A549 (cell line): ENCODE measurements around the gene GRHL3. TPM values are rescaled to one million over a fixed set of nuclear protein-coding genes. Genes with fewer than 3 reads are reported as not detected.

Experiments used
- ATAC-seq, 2 experiments: fragments of 200-7000 bp in 1 of 2; fragments of >200 bp in 1 of 2; cut with Nextera tagmentation in 1 of 2; cut with Tn5 transposase in 1 of 2; 3 replicates each; pipeline versions ENCODE4 v1.8.0 to v1.9.1; 2018 to 2020; ENCODE audit warnings: mild to moderate bottlenecking in 1 of 2, moderate library complexity in 1 of 2
- CTCF ChIA-PET: fragments of 300-600 bp; sonication (Branson Sonifier 250); formaldehyde crosslinking; extraction: SDS; loops from one replicate; lab custom pipeline; 2021; ENCODE audit warnings: antibody characterized with exemption, inconsistent platforms; lab: Yijun Ruan, JAX
- POLR2A ChIA-PET: fragments of 350-600 bp; formaldehyde crosslinking; extraction: SDS; loops from one replicate; lab custom pipeline; 2021; ENCODE audit warnings: antibody characterized with exemption, inconsistent platforms; lab: Yijun Ruan, JAX
- DNase-seq, 2 experiments: peaks; one replicate each; pipeline versions ENCODE4 v3.0.0 to v3.0.0-alpha.2; 2011 to 2016; ENCODE audit warnings: low read depth in 1 of 2, low spot score in 1 of 2
- FAIRE-seq: peaks from 2 replicates; lab custom pipeline; 2011; peaks lifted over from hg19 to GRCh38; lab: Jason Lieb, UNC
- H3K27ac ChIP-seq, 2 experiments: fragments of >200 bp; sonication (Bioruptor Twin); formaldehyde crosslinking; 3 replicates each; pipeline ENCODE4 v1.5.1; 2016 to 2017
- H3K4me1 ChIP-seq: fragments of >200 bp; sonication (Bioruptor Twin); formaldehyde crosslinking; 3 replicates; pipeline ENCODE4 v1.6.1; 2016
- H3K4me2 ChIP-seq: fragments of >200 bp; sonication (Bioruptor Twin); formaldehyde crosslinking; 3 replicates; pipeline ENCODE4 v1.6.1; 2016
- H3K4me3 ChIP-seq: fragments of >200 bp; sonication (Bioruptor Twin); formaldehyde crosslinking; 3 replicates; pipeline ENCODE4 v1.5.1; 2016
- H3K9me3 ChIP-seq: fragments of >200 bp; sonication (Bioruptor Twin); formaldehyde crosslinking; 3 replicates; pipeline ENCODE4 v1.6.1; 2016
- ATOH8 ChIP-seq: fragments of 250-450 bp; sonication (Bioruptor Pico); IDR thresholded peaks from 2 replicates; pipeline ENCODE4 v1.5.0; 2020; ENCODE audit warnings: low read depth, mild to moderate bottlenecking, moderate library complexity
- CBX8 ChIP-seq: fragments of 200-600 bp; sonication (generic); IDR thresholded peaks from 2 replicates; pipeline ENCODE4 v1.6.1; 2016
- CEBPB ChIP-seq, 2 experiments: fragments of >200 bp in 1 of 2; sonication (Bioruptor Twin) in 1 of 2; formaldehyde crosslinking in 1 of 2; IDR thresholded peaks; 2 replicates each; pipeline ENCODE4 v1.6.1; 2012 to 2016
- CHD2 ChIP-seq: fragments of 150-350 bp; IDR thresholded peaks from 2 replicates; pipeline ENCODE4 v1.6.1; 2014; ENCODE audit warnings: low read length; ENCODE audit not compliant: partially characterized antibody
- CHD4 ChIP-seq: fragments of 200-600 bp; sonication (generic); IDR thresholded peaks from 2 replicates; pipeline ENCODE4 v1.6.1; 2016; ENCODE audit warnings: antibody characterized with exemption, mild to moderate bottlenecking, borderline replicate concordance
- EHF ChIP-seq: fragments of 250-450 bp; sonication (Bioruptor Pico); IDR thresholded peaks from 2 replicates; pipeline ENCODE4 v1.5.0; 2020; ENCODE audit warnings: mild to moderate bottlenecking
- EHMT2 ChIP-seq: fragments of 200-600 bp; sonication (generic); IDR thresholded peaks from 2 replicates; pipeline ENCODE4 v1.6.1; 2016; ENCODE audit warnings: antibody characterized with exemption, low read depth, mild to moderate bottlenecking, moderate library complexity
- ELK1 ChIP-seq: fragments of 150-350 bp; IDR thresholded peaks from 2 replicates; pipeline ENCODE4 v1.6.1; 2014; ENCODE audit warnings: low read depth, mild to moderate bottlenecking, low read length
- ESRRA ChIP-seq: fragments of 150-350 bp; IDR thresholded peaks from 2 replicates; pipeline ENCODE4 v1.6.1; 2014; ENCODE audit warnings: mild to moderate bottlenecking, low read length, borderline replicate concordance
- FOSB ChIP-seq: fragments of 250-450 bp; sonication (Bioruptor Pico); IDR thresholded peaks from 2 replicates; pipeline ENCODE4 v1.5.0; 2020; ENCODE audit warnings: mild to moderate bottlenecking, moderate library complexity
- FOSL2 ChIP-seq, 2 experiments: fragments of 450-650 bp in 1 of 2; fragments of >200 bp in 1 of 2; sonication (Bioruptor Twin) in 1 of 2; formaldehyde crosslinking; IDR thresholded peaks; 2 replicates each; pipeline versions ENCODE4 v1.5.0 to v1.6.1; 2016 to 2020; ENCODE audit warnings: mild to moderate bottlenecking in 1 of 2, moderate library complexity in 1 of 2
- JUNB ChIP-seq: fragments of >200 bp; sonication (Bioruptor Twin); formaldehyde crosslinking; IDR thresholded peaks from 2 replicates; pipeline ENCODE4 v1.6.1; 2016
- KDM1A ChIP-seq: fragments of 200-600 bp; sonication (generic); IDR thresholded peaks from 2 replicates; pipeline ENCODE4 v1.6.1; 2016; ENCODE audit warnings: low read depth, mild to moderate bottlenecking
- MAX ChIP-seq: IDR thresholded peaks from 2 replicates; pipeline ENCODE4 v1.6.1; 2012
- MAZ ChIP-seq: fragments of 150-350 bp; IDR thresholded peaks from 2 replicates; pipeline ENCODE4 v1.6.1; 2014; ENCODE audit warnings: antibody characterized with exemption, low read depth, low read length, borderline replicate concordance
- NPAS2 ChIP-seq: fragments of 250-450 bp; sonication (Bioruptor Pico); IDR thresholded peaks from 2 replicates; pipeline ENCODE4 v1.8.0; 2022; ENCODE audit warnings: mild to moderate bottlenecking, moderate library complexity, borderline replicate concordance
- PHF8 ChIP-seq: fragments of 200-600 bp; sonication (generic); IDR thresholded peaks from 2 replicates; pipeline ENCODE4 v1.6.1; 2016; ENCODE audit warnings: low read depth, mild to moderate bottlenecking, antibody characterized with exemption, moderate library complexity, borderline replicate concordance
- SREBF2 ChIP-seq: fragments of 450-650 bp; IDR thresholded peaks from 2 replicates; pipeline ENCODE4 v1.6.1; 2014; ENCODE audit warnings: mild to moderate bottlenecking, moderate library complexity
- ZSCAN20 ChIP-seq: fragments of 250-450 bp; sonication (Bioruptor Pico); IDR thresholded peaks from 2 replicates; pipeline ENCODE4 v1.8.0; 2022; ENCODE audit warnings: mild to moderate bottlenecking, moderate library complexity
- WGBS: methylation state at CpG from one replicate; pipeline ENCODE4 v1.1.6; 2017; ENCODE audit errors: missing lambda C conversion rate; 5-methylcytosine and 5-hydroxymethylcytosine counted together
- polyA plus RNA-seq, 4 experiments: library from polyadenylated mRNA; depleted of rRNA in 3 of 4; stranded (reverse); fragments of >200 nt; fragmentation: RNase III in 1 of 4; extraction: RNeasy Plus Mini Kit Qiagen cat#74134 plus additional on column Dnase treatment in 1 of 4; gene quantifications; 2 replicates in 3 of 4; 3 replicates in 1 of 4; pipeline ENCODE4 v1.2.3, GENCODE V29; 2011 to 2017
- TF ChIP-seq, protein P1 (sequence below): fragments of 250-450 bp; sonication (Bioruptor Pico); IDR thresholded peaks from 2 replicates; pipeline ENCODE4 v1.5.0; 2021; ENCODE audit warnings: mild to moderate bottlenecking, moderate library complexity, borderline replicate concordance

The GRHL3 gene
- polyA plus RNA-seq, 2 of the 4 experiments (the other 2 are of a cell fraction), result 0.58 to 1.6 TPM

GRCh38 chr1:24392604-24392946 lies 73.4 kb downstream of the GRHL3 start (continued):
- TF ChIP-seq MAX (no peak), ZSCAN20 (CRISPR knock-in tag) (no peak), FOSB (CRISPR knock-in tag) (no peak), CBX8 (no peak), MAZ (no peak)
- TF ChIP-seq, all 56 proteins: peak for 0

GRCh38 chr1:24392982-24393650 lies 74.0 kb downstream of the GRHL3 start:
- no peak overlapping the region for H3K4me3 ChIP-seq
- peak overlapping the region; percentile 51 to 59; a peak in 5 of 6 replicates for H3K27ac ChIP-seq
- TF ChIP-seq CHD2 (no peak), CBX8 (no peak), SREBF2 (no peak), PHF8 (no peak)
- DNase-seq (no peak), ATAC-seq (no peak), FAIRE-seq (no peak)
- ChIA-PET POLR2A (interaction anchor here (0.9 to 2.1 kb wide), 5 partner anchors 16 to 243 kb away, joined by 3 to 10 read pairs (median 4); partner anchors contain the start of genes RCAN3 and STPG1), CTCF (interaction anchor here (0.6 to 23.6 kb wide), 34 partner anchors 10 to 592 kb away, joined by 3 to 748 read pairs (median 9); partner anchors contain the start of genes GALE, GRHL3, NIPAL3 and STPG1)
- peaks cover 45% of the 10 kb centered on the region for H3K4me1 ChIP-seq
- H3K9me3 ChIP-seq, result no peaks in the 10 kb centered on the region
- peak overlapping the region; percentile 61 for H3K4me2 ChIP-seq
- 86% methylated on average over 4 of the region's 4 CpGs for WGBS

GRCh38 chr1:24393892-24394291 lies 74.7 kb downstream of the GRHL3 start:
- peak; percentile 28 to 47 for DNase-seq
- H3K9me3 ChIP-seq, result no peaks in the 10 kb centered on the region
- CTCF ChIA-PET, result interaction anchor here (0.9 to 23.6 kb wide), 13 partner anchors 9 to 324 kb away, joined by 3 to 748 read pairs (median 30); partner anchors contain the start of genes NIPAL3 and STPG1
- POLR2A ChIA-PET, result interaction anchor here (0.6 to 1.4 kb wide), 5 partner anchors 16 to 243 kb away, joined by 3 to 4 read pairs (median 3); partner anchors contain the start of genes RCAN3 and STPG1
- 20% methylated on average over 6 of the region's 6 CpGs for WGBS
- H3K4me1 ChIP-seq, result peaks cover 41% of the 10 kb centered on the region
- TF ChIP-seq CHD4 (no peak), FOSL2 (IDR thresholded peaks at IDR 0.05) (no peak), FOSL2 (CRISPR knock-in tag; IDR thresholded peaks at IDR 0.05) (peak; percentile 34; the same call in 1 of the 2 replicates), ATOH8 (CRISPR knock-in tag) (no peak), KDM1A (no peak)
- TF ChIP-seq, all 56 proteins: peak for 1
- Histone ChIP-seq H3K4me3 (no peak overlapping the region), H3K27ac (peak overlapping the region; percentile 51 to 59), H3K4me2 (peak overlapping the region; percentile 61)
- FAIRE-seq, result no peak
- ATAC-seq, result peak; percentile 60 to 67; a peak in 5 of 6 replicates

DNA sequence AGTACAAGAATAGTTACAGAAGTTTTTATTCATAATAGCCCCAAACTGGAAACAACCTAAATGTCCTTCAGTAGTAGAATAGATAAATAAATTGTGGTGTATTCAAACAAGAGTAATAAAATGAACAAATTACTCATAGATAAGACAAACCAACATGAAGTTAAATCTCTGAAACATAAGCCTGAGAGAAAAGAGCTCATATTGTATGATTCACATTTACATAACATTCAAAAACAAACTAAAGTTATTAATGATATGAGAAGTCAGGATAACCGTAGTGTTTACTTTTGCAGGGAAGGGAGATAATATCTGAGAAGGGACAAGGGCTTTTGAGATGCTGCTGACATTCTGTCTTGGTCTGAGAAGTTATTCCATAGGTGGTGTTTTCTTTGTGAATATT lies 80.9 kb downstream of the GRHL3 start:
- 33% methylated on average over 1 of the region's 1 CpG for WGBS
- Histone ChIP-seq H3K4me3 (no peak overlapping the region), H3K9me3 (no peaks in the 10 kb centered on the region), H3K4me2 (no peak overlapping the region), H3K4me1 (no peaks in the 10 kb centered on the region), H3K27ac (no peak overlapping the region)
- DNase-seq, result no peak
- FAIRE-seq, result no peak
- ChIA-PET POLR2A (no interaction called here), CTCF (interaction anchor here (1.4 to 23.6 kb wide), 3 partner anchors 8 to 205 kb away, joined by 6 to 748 read pairs (median 48); no protein-coding TSS in a partner anchor)
- ATAC-seq, result no peak
- TF ChIP-seq JUNB (no peak), CEBPB (IDR thresholded peaks at IDR 0.05) (no peak), ELK1 (no peak), EHF (CRISPR knock-in tag) (no peak), ZSCAN20 (CRISPR knock-in tag) (no peak), NPAS2 (CRISPR knock-in tag) (no peak), ESRRA (no peak), EHMT2 (no peak)
- TF ChIP-seq, protein P1, sequence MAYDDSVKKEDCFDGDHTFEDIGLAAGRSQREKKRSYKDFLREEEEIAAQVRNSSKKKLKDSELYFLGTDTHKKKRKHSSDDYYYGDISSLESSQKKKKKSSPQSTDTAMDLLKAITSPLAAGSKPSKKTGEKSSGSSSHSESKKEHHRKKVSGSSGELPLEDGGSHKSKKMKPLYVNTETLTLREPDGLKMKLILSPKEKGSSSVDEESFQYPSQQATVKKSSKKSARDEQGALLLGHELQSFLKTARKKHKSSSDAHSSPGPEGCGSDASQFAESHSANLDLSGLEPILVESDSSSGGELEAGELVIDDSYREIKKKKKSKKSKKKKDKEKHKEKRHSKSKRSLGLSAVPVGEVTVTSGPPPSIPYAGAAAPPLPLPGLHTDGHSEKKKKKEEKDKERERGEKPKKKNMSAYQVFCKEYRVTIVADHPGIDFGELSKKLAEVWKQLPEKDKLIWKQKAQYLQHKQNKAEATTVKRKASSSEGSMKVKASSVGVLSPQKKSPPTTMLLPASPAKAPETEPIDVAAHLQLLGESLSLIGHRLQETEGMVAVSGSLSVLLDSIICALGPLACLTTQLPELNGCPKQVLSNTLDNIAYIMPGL, result no peak
- TF ChIP-seq, all 56 proteins: peak for 0
